Subcutaneous adipose tissue (tissue), 4 donors: Measurements from ENCODE around the gene RORB. TPM values are rescaled to one million over a fixed set of nuclear protein-coding genes. Genes with fewer than 3 reads are reported as not detected.

Source experiments
- CTCF ChIP-seq: fragments of 450-650 bp; IDR thresholded peaks from one replicate; pipeline ENCODE4 v1.5.1; 2016; ENCODE audit warnings: low read depth, mild to moderate bottlenecking, control low read depth, antibody characterized with exemption, moderate library complexity
- total RNA-seq, 4 donors: library from RNA; depleted of rRNA; stranded (reverse); fragments of >200 nt; gene quantifications; one replicate each; pipeline ENCODE4 v1.1.0, GENCODE V29; 2016

RORB gene
- total RNA-seq, 4 donors from 2014 or later, result 0.51 to 10.2 (median 1.7) TPM

DNA sequence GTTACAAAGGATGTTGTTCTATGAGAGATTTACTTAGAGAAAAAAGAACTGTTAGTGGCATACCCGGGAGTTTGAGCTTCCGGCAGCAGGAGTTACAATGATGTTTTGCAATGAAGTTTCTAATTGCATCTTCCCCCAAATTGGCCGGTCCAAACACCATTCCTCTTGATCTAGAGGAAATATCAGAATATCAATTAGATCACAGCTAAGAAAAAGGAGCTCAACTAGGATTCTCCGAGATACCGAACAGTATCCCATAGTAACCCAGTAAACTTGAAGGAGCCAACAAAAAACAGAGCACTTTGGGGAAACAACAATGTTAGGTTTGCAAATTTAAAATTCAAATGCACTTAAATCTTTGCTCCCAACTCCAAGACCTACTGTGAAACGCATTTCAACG, 231.0 kb downstream of the RORB start:
- TF ChIP-seq CTCF, result no peak

DNA sequence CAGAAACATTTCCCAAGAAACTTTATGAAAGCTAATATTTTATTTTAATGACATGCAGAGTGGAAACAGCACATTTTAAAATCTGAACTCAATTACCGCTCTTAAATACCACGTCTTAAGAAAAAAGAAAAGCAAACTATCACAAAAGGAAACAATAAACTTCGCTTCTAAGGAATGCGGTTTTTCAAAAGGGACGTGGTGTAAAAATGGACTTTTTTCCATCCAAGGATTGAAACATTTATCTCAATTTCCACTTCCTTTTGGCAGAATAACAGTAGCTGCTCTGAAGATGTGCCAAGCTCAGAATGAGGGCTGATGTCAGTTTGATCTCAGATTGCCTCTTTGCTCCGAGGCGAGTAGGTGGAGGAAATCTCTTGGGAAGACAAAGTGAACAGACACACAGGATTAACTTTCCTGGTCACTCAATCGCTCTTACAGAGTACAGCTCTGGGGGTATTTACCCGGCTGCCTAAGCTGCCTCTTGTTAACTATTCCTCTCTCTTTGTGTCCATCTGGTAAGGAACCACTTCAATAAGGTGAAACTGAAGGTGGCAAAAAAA, 232.1 kb downstream of the RORB start:
- TF ChIP-seq CTCF, result no peak

GRCh38 chr9:74735761-74736160, 238.6 kb downstream of the RORB start:
- no peak for TF ChIP-seq CTCF

GRCh38 chr9:74736646-74737045, 239.5 kb downstream of the RORB start:
- no peak for TF ChIP-seq CTCF

DNA sequence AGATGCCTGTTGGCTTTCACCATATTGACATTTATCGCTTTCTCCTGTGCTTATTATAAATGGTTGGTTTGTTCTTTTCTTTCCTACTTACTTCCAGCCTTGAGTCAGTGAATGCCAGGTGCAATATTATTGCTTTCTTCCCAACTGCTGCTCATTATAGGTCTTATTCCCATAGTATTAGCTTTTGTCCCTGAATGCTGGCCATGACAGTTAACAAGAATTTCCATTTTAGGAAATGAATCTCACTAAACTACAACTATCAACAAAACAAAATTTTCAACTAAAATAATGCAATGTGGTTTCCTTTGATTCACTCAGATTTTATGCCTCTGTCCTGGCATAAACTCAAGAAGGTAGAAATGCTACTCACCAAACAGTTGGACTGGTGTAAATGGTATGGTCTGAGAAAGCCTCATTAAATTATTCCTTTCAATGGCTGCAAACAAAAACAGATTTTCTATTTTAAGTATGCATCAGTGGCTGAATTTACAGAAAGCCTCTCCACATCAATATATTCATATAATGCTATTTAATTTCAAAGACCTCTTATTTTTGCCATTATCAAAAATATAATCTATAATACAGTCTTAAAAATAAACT, 245.2 kb downstream of the RORB start:
- TF ChIP-seq CTCF, result no peak
